Activated CD8-positive, alpha-beta memory T cell treated with anti-CD3 and anti-CD28 coated beads, Interleukin-2, amount 50 U/mL, for 4 hours (primary cell): Measurements from ENCODE around the gene ZNF536.
"Not testable (repeated sequence)": the region's sequence is repeated elsewhere in the genome, so short reads cannot be mapped to it uniquely, and the experiment has no call there.

Experiments used
- DNase-seq: peaks from one replicate; pipeline ENCODE4 v3.0.0-alpha.2; 2020

ZNF536 gene

DNA sequence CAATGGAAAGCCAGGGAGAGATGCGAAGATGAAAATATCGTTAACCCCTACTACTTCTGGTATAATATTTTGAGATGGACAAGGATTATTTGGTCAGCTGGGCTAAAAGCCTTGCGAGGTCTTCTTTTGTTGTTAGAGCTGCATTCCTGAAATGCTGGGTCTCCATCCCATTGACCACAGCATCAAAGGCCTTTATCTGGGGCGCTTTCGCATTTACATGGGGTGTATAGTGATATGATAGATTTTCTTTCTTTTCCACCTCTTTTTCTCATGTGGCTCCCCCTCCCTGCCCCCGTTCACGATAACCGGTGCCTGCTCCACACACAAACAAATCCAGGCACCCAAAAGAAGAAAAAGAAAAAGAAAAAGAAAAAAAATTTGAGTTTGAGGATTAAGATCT lies 77.5 kb downstream of the ZNF536 start:
- DNase-seq: no peak

GRCh38 chr19:30450100-30450499 lies 77.9 kb downstream of the ZNF536 start:
- DNase-seq: no peak

DNA sequence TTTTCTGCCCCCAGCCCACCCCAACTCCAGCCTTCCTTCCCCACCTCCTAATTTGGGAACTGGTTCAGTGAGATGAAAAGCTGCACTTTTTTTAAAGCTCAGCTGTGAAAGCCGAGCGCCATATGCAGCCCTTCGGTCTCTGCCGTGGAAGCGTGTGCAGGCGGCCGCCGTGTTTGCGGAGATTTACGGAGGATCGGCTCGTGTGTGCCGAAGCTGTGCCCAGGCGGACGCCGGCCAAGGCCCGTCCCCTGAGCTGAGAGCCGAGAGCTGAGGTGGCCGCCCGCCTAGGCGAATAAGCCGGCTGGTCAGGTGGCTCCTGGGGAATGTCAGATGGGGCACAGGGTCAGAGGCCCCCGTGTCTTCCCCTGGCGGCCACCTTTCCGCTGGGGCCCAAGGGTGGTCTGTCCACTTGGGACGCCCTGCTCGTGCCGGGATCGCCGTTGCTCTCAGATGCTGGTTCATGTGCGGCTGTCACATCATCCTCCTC lies 78.7 kb downstream of the ZNF536 start:
- no peak for DNase-seq

DNA sequence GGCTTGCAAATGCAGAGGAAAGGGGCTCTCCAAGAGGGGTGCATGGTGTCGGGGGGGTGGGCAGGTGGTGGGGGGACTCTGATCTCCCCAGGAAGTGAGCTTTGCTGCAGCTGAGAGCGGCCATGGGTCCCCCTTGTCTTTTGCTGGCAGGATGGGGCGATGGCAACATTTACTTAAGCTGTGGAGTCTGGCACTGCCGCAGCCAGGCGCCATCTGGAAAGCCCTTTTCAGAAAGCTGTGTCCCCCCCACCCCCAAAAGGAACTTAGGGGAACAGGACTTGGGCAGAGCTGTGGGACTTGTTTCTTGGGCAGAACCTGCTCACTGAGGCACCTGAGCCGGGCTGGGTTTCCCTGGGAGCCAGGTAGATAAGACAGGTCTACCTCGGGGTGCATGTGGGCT lies 80.7 kb downstream of the ZNF536 start:
- DNase-seq: no peak

DNA sequence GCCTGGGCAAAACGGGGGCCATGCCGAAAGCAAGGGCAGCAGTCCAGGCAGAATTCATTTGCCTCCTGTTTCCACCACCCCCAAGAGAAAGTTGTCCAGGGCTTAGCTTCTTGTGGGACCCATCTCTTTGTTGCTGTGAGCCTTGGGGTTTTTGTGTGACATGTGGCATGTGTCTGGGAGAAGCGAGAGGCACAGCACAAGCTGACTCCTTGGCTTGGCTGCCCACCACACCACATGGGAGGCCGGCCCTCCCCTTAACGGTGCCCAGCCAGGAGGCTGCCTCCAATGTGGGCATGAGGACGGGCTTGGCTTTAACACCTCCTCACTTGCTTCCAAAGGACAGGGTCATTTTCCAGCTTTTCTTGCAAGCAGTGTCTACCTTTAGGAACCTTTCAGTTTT lies 81.6 kb downstream of the ZNF536 start:
- no peak for DNase-seq

DNA sequence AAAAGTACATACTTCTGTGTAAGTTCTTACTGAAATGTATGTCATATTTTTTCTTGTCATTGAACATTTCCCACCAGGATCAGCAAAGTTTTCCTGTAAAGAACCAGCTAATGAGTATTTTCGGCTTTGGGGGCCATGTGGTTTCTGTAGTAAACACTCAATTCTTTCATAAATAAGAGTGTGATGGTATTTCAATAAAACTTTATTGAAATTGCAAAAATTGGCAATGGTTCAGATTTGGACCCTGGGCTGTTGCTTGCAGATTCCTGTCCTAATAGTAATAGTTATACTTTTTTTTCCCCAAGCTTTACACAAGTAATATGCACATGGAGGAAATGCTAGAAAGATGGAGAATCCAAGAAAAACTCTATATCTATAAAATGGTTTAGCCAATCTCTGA lies 83.7 kb downstream of the ZNF536 start:
- DNase-seq: no peak

DNA sequence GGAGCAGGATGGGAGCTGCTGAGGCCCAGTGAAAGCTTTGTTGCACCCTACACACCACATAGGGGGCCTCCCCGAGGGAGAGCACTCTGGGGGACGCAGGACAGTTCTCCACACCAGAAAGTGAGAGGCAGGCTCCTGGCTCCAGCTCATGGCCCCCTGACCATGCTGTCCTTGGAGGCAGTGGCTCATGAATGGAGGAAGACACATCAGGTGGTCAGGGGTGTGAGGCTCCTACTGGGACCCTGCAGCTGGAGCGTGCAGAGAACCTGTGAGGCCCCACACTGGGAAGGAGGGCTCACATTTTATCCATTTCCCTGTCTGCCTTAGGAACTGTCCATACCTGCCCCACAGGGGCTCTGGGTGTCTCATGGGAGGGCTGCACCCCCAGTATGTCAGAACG lies 85.3 kb downstream of the ZNF536 start:
- no peak for DNase-seq

- DNase-seq: no peak
Measured at GRCh38 chr19:30459859-30460258, 87.7 kb downstream of the ZNF536 start.

DNA sequence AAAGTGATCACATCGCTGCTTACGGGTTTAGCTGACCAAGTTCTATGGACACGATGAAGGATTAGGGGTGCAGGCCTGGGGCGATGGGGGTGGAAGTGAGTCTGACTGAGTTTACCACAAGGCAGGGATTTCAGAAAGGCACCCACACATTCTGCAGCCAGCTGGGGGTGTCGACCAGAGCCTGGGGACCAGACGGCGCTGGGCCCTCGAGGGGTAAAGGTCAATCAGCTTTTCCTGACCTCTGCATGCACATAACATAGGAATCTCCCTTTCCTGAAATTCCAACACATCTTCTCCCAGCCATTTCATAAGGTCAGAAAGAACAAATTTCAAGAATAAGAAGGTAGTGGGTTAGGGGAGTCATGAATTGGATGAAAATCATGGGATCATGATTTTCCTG lies 92.0 kb downstream of the ZNF536 start:
- no peak for DNase-seq

DNA sequence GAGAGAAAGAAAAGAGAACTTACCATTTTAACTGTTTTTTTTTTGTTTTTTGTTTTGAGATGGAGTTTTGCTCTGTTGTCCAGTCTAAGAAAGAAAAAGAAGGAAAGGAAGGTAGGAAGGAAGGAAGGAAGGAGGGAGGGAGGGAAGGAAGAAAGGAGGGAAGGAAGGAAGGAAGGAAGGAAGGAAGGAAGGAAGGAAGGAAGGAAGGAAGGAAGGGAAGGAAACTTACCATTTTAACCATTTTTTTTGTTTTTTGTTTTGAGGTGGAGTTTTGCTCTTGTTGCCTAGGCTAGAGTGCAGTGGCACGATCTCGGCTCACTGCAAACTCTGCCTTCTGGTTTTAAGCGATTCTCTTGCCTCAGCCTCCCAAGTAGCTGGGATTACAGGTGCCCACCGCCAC lies 94.4 kb downstream of the ZNF536 start:
- not testable (repeated sequence) for DNase-seq

- no peak for DNase-seq
Measured at GRCh38 chr19:30467239-30467638, 95.1 kb downstream of the ZNF536 start.

DNA sequence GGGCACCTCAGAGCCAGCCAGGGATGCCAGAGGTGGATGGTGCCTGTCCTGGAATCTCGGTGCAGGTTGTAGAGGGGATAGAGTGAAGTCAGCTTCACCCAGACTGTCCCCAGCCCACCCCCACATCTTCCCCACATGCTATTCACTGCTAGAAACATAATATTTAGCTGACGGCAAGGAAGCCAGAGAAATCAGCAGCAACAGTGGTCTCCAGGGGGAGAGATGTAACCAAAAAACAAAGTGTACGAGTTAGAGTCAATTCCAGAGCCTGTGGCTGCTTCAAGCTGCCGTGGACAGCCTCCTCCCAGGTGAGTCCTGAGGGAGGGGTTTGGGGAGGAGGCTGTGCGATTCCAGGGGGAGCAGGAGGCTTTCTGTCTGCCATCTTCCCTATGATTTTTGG lies 97.6 kb downstream of the ZNF536 start:
- DNase-seq: no peak

GRCh38 chr19:30471441-30471840 lies 99.3 kb downstream of the ZNF536 start:
- no peak for DNase-seq

DNA sequence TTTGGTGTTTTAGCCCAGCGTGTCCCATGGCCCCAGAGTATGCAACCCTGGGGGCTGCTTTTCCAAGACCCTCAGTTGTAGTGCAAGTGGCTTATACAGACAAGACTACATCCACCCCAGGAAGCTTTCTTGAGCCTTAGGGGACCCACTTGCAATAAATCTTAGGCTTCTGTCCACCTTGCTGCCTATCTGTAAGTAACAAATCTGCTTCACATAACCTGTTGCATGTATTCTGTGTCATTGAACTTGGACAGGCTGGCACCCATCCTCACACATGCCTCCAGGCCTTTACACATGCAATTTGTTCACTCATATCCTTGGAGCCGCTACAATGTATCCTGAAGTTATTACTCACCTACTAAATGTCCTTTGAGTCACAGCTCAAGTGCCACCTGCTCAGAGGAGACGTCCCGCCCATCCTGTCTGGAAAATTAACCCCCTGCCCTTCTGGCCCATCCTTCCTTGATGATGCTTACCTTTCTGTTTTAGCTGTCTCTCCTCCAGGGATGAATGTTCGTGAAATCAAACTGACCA lies 101.2 kb downstream of the ZNF536 start:
- DNase-seq: no peak

- no peak for DNase-seq
Measured at GRCh38 chr19:30476997-30477396, 104.8 kb downstream of the ZNF536 start.

DNA sequence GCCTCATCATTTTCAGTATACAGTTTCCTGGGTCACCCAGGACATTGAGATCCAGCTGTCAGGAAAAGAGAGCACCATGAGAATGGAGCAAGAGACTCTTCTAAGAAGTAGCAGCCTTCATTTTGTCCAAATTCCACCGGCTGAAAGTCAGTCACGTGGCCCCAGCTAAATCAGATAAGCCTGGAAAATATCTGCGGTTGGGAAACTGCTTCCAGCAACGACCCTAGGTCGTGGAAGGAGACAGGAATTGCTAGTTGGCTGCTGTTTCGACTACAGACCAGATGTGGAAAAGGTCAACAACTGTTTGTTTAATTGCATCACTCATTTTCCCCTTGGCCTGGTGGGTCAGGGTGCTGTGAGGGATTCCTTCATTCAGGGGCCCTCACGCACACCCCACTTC lies 107.0 kb downstream of the ZNF536 start:
- DNase-seq: no peak

- DNase-seq: no peak
Measured at GRCh38 chr19:30480097-30480496, 107.9 kb downstream of the ZNF536 start.

DNA sequence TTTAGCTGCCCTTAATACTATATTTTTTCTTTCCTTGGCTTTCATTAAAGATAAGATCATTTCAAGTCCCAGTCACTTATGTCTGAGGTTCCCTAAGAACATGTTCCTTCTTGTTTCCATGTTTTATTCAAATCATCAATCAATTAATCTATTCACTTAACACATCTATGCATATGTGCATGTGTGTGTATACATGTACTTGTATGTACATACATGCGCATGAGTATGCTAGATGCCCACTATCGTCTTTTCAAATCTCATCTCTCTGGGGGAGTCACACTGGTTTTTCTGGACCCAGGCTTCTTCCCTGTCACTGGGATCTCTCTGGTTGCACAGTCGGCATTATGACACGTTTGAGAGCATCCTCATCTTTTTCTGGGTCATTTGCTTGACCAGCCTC lies 108.9 kb downstream of the ZNF536 start:
- DNase-seq: no peak

DNA sequence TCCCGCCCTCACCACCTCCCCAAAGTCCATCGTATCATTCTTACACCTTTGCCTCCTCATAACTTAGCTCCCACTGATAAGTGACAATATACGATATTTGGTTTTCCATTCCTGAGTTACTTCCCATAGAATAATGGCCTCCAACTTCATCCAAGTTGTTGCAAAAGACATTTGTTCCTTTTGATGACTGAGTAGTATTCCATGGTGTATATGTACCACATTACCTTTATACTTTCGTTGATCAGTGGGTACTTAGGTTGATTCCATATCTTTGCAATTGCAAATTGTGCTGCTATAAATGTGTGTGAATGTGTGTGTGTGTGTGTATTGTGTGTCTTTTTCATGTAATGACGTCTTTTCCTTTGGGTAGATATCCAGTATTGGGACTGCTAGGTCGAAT lies 109.6 kb downstream of the ZNF536 start:
- DNase-seq: no peak

DNA sequence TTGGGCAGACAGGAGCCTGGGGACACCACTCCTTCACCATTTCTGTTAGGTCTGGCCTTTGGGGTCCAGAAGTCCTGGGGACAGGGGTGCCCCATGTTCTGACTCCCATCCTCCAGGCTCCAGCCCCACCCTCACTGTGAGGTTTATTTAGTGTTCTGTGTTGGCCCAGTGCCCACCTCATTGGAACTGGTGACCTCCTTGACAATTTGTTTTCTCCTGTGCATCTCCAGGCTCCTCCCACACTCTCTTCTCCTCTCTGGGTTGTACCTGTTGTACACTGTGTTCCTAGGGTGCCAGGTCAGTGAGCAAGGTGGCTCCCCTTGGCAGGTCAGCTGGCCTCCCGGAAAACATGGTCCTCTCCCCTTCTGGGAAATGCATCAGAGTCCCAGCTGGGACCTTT lies 110.8 kb downstream of the ZNF536 start:
- DNase-seq: no peak

DNA sequence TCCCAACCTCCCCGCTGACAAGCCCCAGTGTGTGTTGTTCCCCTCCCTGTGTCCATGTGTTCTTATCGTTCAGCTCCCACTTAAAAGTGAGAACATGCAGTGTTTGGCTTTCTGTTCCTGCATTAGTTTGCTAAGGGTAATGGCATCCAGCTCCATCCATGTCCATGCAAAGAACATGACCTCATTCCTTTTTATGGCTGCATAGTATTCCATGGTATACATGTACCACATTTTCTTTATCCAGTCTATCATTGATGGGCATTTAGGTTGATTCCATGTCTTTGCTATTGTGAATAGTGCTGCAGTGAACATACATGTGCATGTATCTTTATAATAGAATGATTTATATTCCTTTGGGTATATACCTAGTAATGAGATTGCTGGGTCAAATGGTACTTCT lies 114.1 kb downstream of the ZNF536 start:
- not testable (repeated sequence) for DNase-seq

DNA sequence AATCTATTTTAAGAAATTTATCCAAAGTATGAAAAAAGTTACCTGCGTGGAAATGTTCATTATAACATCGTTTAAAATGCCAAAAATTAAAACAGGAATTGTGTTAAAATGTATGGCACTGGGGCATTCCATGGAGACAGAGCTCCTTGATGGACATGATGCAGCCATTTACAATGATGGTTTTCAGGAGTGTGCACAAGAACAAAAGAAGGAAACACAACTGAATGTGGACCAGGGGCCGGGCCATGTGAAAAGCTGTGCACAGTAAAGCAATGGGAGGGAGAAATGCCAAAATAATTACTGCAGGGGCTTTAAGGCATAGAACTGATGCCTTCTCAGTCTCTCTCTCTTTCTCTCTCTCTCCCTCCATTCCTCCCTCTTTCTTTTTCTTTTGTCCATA lies 115.0 kb downstream of the ZNF536 start:
- no peak for DNase-seq

GRCh38 chr19:30488191-30488590 lies 116.0 kb downstream of the ZNF536 start:
- no peak for DNase-seq

GRCh38 chr19:30490760-30491159 lies 118.6 kb downstream of the ZNF536 start:
- no peak for DNase-seq

DNA sequence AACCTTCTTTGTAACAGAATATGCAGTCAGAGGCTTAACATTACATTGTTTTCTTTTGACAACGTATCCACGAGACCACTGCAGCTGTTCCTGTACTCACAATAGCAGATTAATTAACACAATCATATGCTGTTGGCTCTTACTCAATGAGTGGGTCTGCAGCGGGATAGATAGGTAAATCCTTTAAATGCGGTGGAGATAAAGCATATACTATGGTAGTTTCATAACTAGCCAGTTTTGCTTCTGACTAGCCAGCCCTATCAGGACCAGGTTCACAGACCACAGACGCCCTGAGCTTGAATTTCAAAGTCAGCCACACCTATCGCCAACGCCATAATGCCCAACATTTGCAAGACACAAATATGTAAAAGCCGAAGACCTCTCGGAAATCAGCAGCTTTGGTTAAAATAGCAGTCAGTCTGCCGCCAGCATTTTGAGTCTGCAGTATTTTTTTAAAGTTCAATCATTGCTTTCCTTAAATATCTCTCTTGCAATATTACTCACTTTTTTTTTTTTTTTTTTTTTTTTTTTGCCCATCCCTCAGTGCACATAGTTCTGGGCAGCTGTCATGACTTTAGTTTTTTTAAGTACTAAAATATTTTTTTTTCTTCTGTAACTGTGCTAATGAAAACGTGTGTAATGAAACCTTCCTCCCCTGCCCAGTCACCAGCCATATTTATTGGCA lies 120.5 kb downstream of the ZNF536 start:
- DNase-seq: no peak
